Kidney epithelial cell (primary cell): Measurements from ENCODE around the gene SLC4A9. TPM values are rescaled to one million over a fixed set of nuclear protein-coding genes. Genes with fewer than 3 reads are reported as not detected.

ENCODE experiments used
- DNase-seq: peaks from one replicate; pipeline ENCODE4 v3.0.0-alpha.2; 2010; ENCODE audit warnings: low read depth
- H3K27me3 ChIP-seq: 2 replicates; pipeline ENCODE4 v1.6.0; 2011; ENCODE audit warnings: low read length; ENCODE audit not compliant: control insufficient read depth, insufficient read depth
- H3K36me3 ChIP-seq: 2 replicates; pipeline ENCODE4 v1.5.1; 2011; ENCODE audit warnings: low read length; ENCODE audit not compliant: control insufficient read depth, insufficient read depth
- H3K4me3 ChIP-seq: 2 replicates; pipeline ENCODE4 v1.5.1; 2011; ENCODE audit warnings: low read depth, mild to moderate bottlenecking, control low read depth, low read length
- CTCF ChIP-seq: IDR thresholded peaks from 2 replicates; pipeline ENCODE4 v1.5.1; 2011; ENCODE audit warnings: mild to moderate bottlenecking, moderate library complexity, low read length, control low read depth, inconsistent platforms; ENCODE audit not compliant: insufficient read depth, poor library complexity, severe bottlenecking
- total RNA-seq: library from RNA; depleted of rRNA; stranded (reverse); fragments of >200 nt; gene quantifications from 2 replicates; pipeline ENCODE4 v1.2.3, GENCODE V29; 2015

The SLC4A9 gene
- total RNA-seq, 1 donor from 2014 or later, result not detected

- H3K4me3 ChIP-seq, result peak overlapping the region; percentile 87
- H3K27me3 ChIP-seq, result no peaks in the 10 kb centered on the region
- TF ChIP-seq CTCF, result no peak
- H3K36me3 ChIP-seq, result no peaks in the 10 kb centered on the region
- peak; percentile 86 for DNase-seq
These were observed 40.9 kb downstream of the SLC4A9 start for GRCh38 chr5:140400730-140401361.

- TF ChIP-seq CTCF, result no peak
- Histone ChIP-seq H3K27me3 (no peaks in the 10 kb centered on the region), H3K36me3 (no peaks in the 10 kb centered on the region), H3K4me3 (peak within 1 kb of the TSS; percentile 91)
- peak; percentile 99 for DNase-seq
These were observed 41.6 kb downstream of the SLC4A9 start, which contains the start of gene ANKHD1 for GRCh38 chr5:140401362-140402257. Gene ANKHD1, plus strand, starts transcription at chr5:140401833. Its CDS starts 135 bp downstream, at chr5:140401968.

- DNase-seq, result no peak
- no peak for TF ChIP-seq CTCF
- Histone ChIP-seq H3K36me3 (no peaks in the 10 kb centered on the region), H3K4me3 (peak overlapping the region; percentile 91), H3K27me3 (no peaks in the 10 kb centered on the region)
These were observed 42.5 kb downstream of the SLC4A9 start for GRCh38 chr5:140402258-140403074.

- Histone ChIP-seq H3K36me3 (no peaks in the 10 kb centered on the region), H3K4me3 (peak overlapping the region; percentile 91), H3K27me3 (no peaks in the 10 kb centered on the region)
- no peak for DNase-seq
- TF ChIP-seq CTCF, result no peak
These were observed 43.6 kb downstream of the SLC4A9 start for GRCh38 chr5:140403613-140404012.

GRCh38 chr5:140408750-140409241 is 48.8 kb downstream of the SLC4A9 start:
- Histone ChIP-seq H3K4me3 (no peak overlapping the region), H3K36me3 (no peaks in the 10 kb centered on the region)
- DNase-seq, result no peak

More at GRCh38 chr5:140408750-140409241, 48.8 kb downstream of the SLC4A9 start:
- no peak for TF ChIP-seq CTCF
- no peaks in the 10 kb centered on the region for H3K27me3 ChIP-seq
